Measurements from ENCODE around the gene SETD4.
"Not testable (repeated sequence)": the region's sequence is repeated elsewhere in the genome, so short reads cannot be mapped to it uniquely, and the experiment has no call there.

The SETD4 gene, protein sequence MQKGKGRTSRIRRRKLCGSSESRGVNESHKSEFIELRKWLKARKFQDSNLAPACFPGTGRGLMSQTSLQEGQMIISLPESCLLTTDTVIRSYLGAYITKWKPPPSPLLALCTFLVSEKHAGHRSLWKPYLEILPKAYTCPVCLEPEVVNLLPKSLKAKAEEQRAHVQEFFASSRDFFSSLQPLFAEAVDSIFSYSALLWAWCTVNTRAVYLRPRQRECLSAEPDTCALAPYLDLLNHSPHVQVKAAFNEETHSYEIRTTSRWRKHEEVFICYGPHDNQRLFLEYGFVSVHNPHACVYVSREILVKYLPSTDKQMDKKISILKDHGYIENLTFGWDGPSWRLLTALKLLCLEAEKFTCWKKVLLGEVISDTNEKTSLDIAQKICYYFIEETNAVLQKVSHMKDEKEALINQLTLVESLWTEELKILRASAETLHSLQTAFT

DNA sequence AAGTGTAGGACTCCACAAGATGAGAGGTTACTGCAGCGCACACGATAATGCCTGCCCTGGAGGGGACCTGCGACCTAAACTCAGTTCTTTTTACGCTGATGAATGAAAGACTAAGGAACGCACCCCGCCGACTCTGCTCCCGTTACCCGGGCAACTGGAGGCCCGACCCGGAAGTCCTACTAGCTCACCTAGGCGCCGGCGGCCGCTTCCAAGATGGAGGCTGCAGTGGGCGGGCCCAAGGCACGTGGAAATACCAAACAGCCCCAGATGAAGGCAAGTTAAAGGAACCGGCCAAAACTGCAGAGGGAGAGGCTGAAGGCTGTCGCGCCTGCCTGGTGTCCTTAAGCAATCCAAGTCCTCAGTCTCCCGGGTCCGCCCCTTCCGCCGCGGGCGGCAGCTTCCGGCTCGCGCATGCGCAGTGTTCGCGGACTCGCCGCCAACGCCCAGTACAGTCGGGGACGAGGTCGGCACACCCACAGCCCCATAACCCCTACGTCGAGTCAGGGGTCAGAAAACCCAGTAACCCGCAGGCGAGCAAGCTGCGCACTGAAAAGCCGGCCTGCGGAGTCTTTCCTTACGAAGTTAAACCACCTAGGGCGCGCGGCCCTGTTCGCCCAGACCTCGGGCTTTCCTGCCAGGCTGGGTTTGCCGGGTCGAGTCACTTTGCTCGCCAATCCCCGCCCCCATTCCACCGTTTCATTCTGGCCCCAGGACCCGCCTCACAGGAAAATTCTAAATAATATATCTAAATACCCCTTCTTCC lies at the start of gene SETD4:
Gene SETD4 (minus strand): TSS at position 368 of the 763 bp plus-strand sequence. CDS start 1,638 bp downstream, outside the sequence.
- DNase-seq = peak; percentile 82 to 95 (median 90)

DNA sequence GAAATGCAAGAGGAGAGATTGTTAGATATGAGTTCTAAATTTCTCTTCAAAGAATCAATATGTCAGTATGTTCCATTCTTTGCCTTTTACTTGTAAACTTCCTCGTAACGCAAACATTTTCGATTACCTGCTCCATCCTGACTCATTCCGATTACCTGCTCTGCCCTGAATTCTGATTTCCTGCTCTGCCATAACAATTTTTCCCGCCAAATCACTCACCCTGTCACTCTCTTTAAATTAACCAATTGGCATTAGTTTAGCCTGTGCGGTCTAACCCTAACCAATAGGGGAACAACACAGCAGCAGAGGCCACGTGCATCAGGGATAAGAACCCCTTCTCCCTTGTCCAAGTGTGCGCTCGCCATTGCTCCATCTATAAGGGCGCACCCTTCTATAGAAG lies 49.5 kb upstream of the SETD4 start:
- no peak for DNase-seq

DNA sequence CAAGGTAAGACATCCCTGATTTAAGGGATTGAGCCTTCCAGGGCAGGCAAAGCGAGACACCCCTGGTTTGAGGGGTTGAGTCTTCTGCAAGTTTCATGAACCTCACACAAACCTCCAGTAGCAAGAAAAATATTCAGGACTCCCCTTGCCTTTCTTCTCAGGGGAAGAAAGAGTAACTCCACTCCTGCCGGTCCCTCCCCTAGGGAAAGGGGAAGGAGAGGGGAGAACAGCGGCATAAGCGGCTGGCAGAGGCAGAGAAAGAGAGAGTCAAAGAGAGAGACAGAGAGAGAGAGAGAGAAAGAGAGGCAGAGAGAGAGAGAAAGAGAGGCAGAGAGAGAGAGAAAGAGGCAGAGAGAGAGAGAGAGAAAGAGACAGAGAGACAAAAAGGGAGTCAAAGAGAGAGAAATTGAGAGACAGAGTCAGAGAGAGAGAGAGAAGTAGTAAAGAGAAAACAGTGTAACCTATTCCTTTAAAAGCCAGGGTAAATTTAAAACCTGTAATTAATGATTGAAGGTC lies 45.1 kb upstream of the SETD4 start:
- no peak for DNase-seq

GRCh38 chr21:36104317-36105300 lies 44.3 kb upstream of the SETD4 start:
- DNase-seq = peak; percentile 12 to 43 (median 30)

DNA sequence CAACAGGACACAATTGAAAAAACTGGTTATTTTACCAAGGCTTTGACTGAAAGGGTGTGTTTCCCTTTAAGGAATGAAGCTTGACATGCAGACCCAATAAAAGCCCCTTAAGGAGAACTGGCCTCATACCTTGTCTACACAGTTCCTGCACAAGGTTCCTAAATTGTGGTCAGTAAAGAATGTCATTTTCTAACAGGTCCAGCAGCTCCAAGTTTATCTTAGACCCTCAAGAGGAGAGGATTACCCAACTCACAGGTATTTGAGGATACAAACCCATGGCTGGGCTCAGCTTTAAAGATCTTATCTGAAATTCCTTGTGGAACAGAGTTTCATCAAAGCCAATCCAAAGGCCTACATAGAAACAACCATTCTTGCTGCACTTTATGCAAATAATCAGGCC lies 43.1 kb upstream of the SETD4 start:
- no peak for DNase-seq

GRCh38 chr21:36100971-36101641 lies 40.8 kb upstream of the SETD4 start:
- no peak for DNase-seq

DNA sequence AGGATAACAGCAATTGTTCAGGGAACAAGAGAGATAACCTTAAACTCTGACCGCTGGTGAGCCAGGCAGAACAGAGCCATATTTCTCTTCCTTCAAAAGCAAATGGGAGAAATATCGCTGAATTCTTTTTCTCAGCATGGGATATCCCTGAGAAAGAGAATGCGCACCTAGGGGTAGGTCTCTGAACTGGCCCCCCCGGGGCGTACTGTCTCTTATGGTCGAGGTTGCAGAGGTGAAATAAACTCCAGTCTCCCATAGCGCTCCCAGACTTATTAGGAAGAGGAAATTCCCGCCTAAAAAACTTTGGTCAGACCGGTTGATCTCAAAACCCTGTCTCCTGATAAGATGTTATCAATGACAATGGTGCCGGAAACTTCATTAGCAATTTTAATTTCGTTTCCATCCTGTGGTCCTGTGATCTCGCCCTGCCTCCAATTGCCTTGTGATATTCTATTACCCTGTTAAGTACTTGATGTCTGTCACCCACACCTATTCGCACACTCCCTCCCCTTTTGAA lies 39.4 kb upstream of the SETD4 start:
- DNase-seq = not testable (repeated sequence)

- no peak for DNase-seq
Observed at GRCh38 chr21:36099000-36099399, 38.7 kb upstream of the SETD4 start.

DNA sequence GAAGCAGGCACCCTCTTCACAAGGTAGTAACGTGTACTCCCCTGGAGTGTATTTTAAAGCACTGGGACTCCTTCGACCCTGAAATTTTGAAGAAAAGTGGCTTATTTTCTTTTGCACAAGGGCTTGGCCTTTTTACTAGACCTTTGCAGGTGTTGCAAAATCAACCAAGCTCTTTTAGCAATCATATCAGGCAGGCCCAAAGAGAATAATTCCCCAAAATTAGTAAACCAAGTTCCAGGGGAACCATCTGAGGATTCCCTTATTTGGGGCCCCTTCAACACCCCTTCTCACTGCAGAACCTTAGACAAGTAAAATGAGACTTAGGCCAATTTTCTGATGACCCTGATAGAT lies 37.8 kb upstream of the SETD4 start:
- DNase-seq = no peak

DNA sequence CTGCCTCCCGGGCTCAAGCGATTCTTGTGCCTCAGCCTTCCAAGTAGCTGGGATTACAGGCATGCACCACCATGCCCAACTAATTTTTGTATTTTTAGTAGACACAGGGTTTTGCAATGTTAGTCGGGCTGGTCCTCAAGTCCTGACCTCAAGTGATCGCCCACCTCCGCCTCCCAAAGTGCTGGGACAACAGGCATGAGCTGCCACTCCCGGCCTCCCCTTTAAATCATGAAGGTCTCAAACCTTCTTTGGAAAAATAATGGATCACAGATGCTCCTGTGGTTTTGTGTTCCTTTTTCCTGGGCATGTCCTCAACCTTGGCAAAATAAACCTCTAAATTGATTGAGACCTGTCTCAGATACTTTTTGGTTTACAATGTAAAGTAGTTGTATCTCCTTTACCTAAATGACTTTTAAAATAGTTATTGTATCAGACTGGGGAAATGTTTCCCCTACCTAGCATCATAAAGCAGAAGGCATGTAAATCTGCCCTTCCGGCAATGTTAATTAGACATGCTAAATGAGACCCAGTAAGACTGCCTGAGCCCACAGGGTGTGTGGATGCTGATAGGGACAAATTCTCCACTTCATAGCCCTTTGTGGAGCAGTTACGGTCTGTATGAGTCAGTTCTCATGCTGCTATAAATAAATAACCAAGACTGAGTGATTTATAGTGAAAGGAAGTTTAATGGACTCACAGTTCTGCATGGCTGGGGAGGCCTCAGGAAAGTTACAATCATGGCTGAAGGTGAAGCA lies 37.3 kb upstream of the SETD4 start:
- no peak for DNase-seq

DNA sequence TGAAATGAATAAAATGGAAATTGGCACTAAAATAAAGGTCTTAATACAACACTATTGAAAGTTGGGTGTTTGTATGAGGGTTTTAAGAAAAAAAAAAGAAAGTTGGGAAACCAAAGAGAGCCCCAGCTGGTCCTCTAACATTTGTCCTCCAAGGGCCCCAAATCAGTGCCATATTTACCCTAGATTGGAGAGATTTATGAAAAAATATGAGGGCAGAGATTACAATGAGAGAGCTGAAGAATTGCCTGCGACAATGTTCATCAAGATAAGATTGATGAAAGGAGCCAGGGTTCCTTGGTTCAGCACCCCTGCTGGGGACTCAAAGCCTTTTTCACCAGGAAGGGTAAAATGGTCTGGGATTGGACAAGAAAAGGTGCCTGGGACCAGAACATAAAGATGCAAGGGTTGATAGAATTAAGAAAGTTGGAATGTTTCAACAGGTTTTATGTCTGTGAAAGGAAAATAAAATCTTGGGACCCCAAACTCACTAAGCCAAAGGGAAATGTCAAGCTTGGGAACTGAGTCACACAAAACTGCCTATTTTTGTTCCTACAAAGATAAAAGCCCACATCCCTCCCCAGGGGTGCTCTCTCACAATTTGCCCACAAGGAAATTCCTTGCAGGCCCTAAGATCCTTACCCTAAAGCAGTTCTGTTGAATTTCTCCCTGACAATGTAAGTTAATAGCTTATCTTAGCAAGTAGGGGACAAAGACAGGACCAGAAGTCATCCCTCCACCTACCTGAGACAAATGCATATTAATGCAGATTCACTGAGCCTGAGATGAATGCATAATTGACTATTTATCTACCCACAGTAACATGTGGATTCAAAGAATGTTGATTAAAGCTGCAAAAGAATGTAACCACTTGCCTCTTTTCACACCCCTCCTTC lies 36.3 kb upstream of the SETD4 start:
- no peak for DNase-seq

GRCh38 chr21:36093512-36093911 lies 33.2 kb upstream of the SETD4 start:
- DNase-seq = no peak

DNA sequence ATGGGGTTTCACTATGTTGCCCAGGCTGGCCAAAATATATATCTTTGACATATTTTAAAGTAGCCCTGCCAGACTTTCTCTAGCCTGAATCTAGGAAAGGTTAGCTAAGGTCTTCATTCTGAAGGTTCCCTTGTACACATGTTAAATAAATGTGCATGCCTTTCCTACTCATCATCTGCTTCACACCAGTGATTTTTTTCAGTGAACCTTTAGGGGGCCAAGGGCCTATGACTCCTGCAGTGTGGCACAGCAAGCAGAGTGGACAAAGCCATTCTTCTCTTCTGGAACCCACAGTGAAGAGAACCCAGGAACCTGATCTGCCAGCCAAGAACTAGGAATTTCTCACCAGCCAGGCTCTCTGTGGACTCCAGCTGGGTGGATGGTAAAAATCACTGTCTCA lies 32.4 kb upstream of the SETD4 start:
- no peak for DNase-seq

- DNase-seq = no peak
Observed at GRCh38 chr21:36089946-36090345, 29.6 kb upstream of the SETD4 start.

- no peak for DNase-seq
Observed at GRCh38 chr21:36087362-36088138, 27.2 kb upstream of the SETD4 start.

- DNase-seq = no peak
Observed at GRCh38 chr21:36082237-36082664, 21.9 kb upstream of the SETD4 start.

GRCh38 chr21:36080386-36080785 lies 20.1 kb upstream of the SETD4 start:
- no peak for DNase-seq

DNA sequence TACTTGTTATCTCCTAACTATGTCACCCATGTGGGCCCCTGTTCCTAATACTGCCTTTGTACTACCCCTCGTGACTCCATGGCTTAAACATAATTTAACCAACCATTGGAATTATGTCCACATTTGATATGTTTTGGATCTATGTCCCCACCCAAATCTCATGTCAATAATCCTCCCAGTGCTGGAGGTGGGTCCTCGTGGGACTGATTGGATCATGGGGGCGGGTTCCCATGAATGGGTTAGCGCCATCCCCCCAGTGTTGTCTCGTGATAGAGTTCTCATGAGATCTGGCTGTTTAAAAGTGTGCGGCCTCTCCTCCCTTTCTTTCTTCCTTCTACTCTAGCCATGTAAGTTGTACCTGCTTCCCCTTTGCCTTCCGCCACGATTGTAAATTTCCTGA lies 19.3 kb upstream of the SETD4 start:
- DNase-seq = no peak

- peak in 3 of 4 experiments; percentile 6 to 15 (median 8) for DNase-seq
Observed at GRCh38 chr21:36079010-36079649, 18.8 kb upstream of the SETD4 start.
